GM10847 (cell line): Measurements from ENCODE around the gene GRM7.

Experiments used
- POLR2A ChIP-seq: IDR thresholded peaks from 2 replicates; pipeline ENCODE4 v1.6.1; 2011; ENCODE audit not compliant: insufficient read length; ENCODE audit errors: extremely low read depth

GRM7 gene

DNA sequence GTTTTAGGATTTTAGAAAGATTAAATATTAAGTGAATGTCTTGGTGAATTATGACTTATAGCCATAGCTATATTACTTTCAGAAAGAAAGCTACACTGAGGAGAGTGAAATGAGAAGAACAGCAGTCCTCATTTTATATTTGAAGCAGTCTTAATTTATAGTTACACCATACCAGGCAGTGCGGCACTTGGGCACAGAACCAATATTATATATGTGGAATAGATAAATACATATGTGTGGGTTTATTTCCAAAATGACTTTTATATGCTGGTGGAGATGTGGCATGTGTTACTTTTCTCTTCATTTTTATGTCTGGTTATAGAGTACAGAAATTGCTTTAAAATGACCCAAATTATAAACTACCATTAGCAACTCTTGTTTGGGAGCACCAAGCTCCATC is 759.5 kb downstream of the GRM7 start:
- TF ChIP-seq POLR2A: no peak

DNA sequence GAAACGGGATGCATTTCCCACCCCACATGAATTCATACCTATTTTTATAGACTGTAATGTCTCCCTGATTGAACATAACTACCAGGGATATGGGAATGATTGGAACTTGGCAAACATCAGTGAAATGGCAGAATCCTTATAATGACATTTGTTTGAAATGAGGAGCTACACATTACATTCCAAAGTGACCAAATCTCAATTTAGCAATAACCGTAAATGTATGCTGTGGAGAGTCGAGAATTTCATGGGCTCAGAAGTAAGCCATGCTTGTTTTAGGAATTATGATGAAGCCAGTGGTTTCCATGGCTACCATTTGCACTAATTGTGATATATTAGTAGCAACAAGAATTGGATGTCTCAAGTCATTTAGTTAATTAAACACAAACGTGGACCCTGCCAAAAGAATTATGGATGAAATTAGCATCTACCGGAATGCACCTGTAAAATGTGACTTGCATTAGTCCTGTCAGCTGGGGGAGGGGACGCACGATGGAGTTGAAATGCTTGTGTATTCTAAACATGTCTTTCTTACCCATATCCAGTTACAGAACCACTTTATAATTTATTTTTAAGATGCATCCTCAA is 760.2 kb downstream of the GRM7 start:
- TF ChIP-seq POLR2A: no peak

DNA sequence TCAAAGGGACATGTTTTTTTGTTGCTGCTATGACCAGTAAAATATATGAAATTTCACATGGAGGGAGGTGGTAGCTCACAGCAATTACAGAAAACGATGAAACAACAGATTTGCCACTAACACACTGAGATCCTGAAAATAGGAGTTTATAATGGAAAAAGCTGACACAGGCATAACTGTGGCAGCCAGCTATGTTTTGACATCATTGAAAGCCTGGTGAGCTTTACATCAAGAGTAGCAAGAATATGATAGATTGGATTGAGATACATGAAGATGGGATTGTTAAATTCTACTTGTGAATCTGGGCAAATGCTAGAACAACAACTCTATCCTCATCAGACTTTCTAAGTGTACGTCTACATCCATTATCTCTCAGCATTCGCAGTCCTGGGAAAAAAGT is 760.7 kb downstream of the GRM7 start:
- no peak for TF ChIP-seq POLR2A

DNA sequence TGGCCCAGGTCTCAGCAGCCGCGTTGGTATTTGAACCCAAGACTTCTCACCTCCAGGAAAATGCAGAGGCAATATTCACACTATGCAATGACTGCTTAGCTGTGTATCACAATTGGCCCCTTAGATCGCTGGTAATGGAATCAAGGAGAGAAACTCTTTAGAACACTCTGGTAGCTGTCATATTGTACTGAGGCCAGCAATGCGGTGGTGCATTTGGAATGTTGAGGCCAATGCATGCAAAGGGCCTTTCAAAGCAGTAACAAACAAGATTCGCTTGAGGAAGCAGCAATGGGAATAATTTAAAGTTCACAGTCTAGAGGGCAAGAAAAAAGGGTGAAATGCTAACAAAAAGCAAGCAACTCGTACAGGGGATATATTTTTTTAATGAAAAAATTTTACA is 764.1 kb downstream of the GRM7 start:
- TF ChIP-seq POLR2A: no peak

DNA sequence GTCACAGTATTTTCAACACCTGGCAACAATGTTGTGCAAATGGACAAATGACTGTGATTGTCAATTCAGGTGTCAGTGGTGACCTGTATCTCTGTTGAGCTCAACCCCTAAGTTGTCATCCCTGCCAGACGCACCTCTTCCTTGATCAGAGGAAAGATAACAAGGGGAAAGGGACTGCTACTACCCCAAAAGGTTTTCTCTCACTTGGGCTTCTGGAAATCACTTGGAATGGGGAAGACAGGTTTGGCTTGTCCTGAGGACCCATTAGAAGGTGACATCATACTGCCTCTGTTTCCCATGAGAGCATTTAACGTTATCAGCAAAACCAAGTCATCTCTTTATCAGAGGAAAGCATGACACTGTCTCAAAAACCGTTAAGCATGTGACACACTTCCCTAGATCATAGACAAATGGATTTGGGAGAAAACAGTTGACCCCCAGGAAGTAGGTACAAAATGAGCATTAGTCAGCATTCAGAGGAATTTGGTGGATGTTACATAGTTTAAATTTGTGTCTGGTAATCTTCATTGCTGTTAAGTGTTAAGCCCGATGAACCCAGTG is 769.5 kb downstream of the GRM7 start:
- TF ChIP-seq POLR2A: no peak

DNA sequence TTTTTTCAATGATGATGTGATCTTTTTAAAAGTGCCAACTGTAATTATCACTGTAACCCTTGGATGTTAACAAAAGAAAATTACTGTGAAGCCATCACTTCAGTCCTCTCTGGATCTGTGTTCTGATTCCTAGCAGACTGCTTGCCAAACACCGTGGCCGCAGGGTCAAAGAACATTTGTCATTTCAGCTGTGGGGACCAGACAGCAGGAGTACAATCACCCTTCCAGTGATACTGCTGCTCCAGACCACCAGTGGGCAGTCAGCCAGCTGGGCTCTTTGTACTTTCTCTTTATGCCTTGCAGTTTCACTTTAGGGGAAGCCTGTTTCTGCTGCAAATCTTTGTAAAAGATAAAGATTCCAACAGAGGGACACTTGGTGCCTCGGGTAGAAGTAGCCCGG is 770.0 kb downstream of the GRM7 start:
- no peak for TF ChIP-seq POLR2A

DNA sequence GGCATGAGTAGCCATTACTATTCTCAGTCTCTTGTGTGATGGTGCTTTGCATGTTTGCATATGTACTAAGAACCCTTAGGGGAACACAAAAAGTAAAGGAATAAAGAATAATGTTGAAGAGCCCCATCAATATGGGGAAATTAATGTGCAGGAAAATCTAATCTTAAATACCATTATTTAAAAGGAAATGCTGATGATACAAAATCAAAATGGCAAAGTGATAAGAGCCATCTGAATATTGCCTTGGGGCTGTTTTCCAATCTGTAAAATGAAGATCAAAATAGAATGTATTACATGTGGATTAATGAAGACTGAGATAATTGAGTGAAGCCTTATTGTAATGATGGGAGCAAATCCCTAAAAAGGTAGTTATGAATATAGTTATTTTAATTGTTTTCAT is 771.4 kb downstream of the GRM7 start:
- no peak for TF ChIP-seq POLR2A

DNA sequence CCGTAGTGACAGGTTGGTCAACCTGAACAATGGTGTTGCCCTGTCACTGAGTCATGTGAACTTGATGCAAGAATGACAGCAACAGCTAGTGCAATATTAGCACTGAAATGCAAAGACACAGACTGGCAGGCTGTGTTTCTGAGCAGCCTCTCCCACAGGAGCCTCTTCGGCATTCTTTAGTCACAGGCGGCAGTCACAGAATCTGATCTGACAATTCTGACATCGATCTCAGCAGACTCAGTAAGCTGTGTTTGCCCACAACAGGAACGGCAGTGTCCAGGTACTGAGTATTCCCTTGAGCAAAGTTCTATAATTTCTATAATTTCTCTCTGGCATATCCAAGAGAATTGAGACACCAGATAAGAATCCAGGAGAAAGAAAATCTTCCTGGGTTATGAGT is 776.8 kb downstream of the GRM7 start:
- TF ChIP-seq POLR2A: no peak

DNA sequence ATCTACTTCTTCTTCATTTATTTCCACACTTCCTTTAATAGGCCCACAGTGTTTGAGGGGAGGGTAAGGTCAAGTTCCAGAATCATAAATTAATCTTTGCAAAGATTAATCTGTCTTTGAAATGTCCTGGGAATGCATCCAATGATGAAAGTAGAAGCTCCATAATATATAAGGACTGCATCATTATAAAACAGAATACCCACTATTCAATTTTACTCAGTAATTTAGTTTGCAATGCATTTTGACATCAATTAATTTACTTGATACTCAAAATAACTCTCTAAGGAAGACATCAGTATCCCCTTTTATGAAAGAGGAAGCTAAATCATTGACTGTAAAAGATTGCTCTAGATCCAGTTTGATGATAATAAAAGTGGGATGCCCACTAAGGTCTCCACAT is 777.2 kb downstream of the GRM7 start:
- no peak for TF ChIP-seq POLR2A

DNA sequence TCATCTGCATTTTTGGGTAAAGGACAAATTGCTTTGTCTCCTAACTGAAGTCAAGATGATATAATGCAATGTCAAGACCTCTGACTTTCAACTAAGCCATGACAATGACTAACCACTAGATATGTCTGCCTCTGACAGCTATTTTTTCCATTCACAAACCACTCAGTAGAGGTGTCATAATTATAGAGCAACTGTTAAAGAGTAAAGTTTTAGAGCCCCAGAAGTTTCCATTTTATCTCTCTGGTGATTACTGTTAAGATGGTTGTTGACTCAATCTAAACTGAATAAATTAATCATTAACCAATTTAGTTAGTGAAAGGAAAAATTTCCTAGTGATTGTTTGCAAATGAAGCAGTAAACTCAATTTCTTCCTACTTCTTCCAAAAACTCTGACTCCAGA is 779.9 kb downstream of the GRM7 start:
- no peak for TF ChIP-seq POLR2A

DNA sequence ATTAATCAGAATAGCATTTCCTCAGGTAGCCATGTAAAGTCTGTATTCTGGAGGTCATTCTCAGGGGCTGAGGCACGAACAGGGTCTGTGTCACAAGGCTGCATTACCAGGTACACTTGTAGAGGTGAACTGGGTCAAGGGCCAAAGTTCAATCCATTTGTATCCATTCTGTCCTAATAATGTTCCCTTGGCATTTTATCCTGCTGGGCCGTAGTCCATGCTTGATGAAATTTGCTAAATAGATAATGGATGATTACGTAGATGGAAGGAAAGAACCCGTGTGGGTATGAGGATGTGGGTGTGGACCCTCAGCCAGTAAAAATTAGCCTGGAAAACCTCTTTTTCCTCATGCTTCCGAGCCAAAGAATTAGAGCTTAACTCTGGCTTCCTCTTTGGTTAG is 785.9 kb downstream of the GRM7 start:
- no peak for TF ChIP-seq POLR2A

DNA sequence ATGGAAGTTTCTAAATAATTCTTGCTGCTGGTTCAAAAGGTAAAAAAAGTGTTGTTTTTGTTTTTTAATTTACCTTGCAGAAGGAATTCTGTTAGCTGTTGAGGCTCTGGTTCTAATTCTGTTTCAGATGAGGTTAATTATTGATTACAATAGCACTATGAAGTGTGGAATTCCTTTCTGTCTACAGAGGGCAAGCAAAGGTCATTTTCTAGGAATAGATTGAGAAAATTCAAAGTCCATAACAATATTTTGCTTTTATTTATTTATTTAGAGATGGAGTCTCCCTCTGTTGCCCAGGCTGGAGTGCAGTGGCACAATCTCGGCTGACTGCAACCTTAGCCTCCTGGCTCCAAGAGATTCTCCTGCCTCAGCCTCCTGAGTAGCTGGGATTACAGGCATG is 789.6 kb downstream of the GRM7 start:
- TF ChIP-seq POLR2A: no peak

DNA sequence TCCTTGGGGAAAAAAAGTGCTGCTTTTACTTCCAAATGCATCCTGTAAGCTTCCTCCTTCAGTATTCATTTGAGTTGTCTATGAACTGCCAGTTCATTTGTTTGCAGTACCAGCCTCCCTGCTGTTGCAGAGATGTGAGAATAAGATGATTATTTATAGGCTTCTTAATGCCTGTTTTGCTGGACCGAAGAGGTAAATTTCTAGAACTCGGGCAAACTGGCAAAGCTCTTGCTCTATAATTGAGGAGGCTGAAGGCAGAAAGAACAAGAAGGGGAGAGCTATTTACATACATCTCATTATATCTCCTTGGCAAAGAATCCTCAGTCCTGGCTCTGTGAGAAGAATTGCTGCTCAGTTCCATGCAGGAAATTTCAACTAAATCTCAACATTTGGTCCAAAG is 790.4 kb downstream of the GRM7 start:
- TF ChIP-seq POLR2A: no peak

DNA sequence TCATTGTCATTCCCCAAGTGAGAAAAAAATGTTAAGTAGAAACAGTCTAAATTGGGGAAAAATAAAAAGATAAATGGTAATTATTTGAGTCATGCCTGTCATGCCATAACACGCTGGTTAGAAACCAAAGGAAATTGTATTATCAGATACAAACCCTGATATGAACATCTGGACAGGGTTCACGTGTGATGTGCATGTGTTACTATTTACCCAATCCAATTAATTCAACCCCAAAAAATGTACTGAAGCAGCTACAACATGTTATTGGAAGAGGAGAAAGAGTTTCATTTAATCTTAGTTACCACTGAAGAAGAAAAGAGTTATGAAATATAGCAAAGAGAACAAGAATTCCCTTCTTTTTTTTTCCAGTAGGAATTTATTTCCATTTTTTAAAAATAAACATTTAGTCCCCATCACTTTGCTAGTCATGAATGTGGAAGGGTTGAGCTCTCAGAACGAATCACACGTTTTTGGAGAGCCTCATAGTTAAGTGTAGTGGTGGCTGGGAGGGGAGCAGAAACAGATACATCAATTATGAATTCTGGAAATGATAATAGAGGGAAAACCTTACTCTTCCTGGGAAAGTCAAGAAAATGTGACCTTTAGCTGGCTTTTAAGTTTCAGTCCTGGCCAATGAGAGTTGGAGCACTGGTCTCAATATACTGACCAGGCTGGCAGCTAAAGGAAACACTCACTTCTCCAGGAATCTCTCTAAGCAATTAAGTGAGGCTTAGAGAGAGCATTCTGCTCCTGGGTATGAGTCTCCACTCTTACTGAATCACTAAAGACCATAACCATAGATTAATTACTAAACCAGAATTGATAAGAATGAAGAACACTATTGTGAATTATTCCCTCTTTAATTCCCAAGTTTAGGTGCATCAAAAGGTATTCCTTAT is 796.5 kb downstream of the GRM7 start:
- TF ChIP-seq POLR2A: no peak

DNA sequence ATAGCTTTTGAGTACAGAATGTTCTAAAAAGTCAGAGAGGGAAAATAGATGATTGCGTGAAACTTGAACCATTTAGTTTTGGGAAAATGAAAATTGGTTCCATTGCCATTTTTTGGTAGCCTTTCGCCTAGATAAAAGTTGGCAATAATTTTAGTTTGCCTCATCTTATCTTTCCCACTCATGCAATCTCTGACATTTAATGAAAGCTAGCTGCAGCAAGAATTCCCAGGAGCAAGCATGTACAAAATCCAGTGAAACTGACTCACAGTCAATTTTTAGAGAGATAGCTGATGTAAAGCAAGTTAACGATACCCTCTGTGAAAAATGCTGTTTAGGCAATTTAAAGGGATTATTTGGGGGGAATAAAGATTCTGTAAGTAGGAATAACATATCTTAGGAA is 797.4 kb downstream of the GRM7 start:
- no peak for TF ChIP-seq POLR2A

DNA sequence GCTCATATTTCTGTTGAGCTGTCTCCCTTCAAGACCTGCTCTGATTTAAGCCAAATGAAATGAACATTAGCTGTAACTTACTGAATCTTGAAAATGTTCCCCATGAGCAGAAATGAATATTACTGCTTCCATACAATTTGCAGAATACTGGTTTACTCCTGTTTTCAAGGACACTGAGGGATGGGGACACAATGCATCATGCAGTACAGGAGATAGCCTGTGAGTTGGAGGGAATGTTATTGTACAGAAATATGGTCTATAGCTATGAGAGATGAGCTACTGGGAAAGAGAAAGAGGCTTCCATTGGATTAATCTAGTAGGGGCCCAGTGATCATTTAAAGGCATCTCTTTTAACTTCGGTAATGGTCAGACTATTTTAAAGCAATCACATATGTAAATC is 798.2 kb downstream of the GRM7 start:
- TF ChIP-seq POLR2A: no peak
